Endothelial cell (in vitro differentiated cells): ENCODE measurements around the gene FOXK1. TPM values are rescaled to one million over a fixed set of nuclear protein-coding genes. Genes with fewer than 3 reads are reported as not detected.
A peak's percentile ranks its signal among the peaks of the same experiment; 100 is the strongest.

Experiments
- DNase-seq: peaks from one replicate; pipeline ENCODE4 v3.0.0; 2021; ENCODE audit warnings: low spot score
- H3K27ac Mint-ChIP-seq: one replicate; pipeline ENCODE4 v1.8.0; 2021; ENCODE audit warnings: mixed read lengths, inconsistent platforms; ENCODE audit not compliant: unreplicated experiment
- H3K27me3 Mint-ChIP-seq: one replicate; pipeline ENCODE4 v1.8.0; 2021; ENCODE audit warnings: mild to moderate bottlenecking, moderate library complexity, mixed read lengths, inconsistent platforms; ENCODE audit not compliant: unreplicated experiment
- H3K36me3 Mint-ChIP-seq: one replicate; pipeline ENCODE4 v1.8.0; 2021; ENCODE audit warnings: mild to moderate bottlenecking, low read depth, mixed read lengths, inconsistent platforms; ENCODE audit not compliant: unreplicated experiment
- H3K4me1 Mint-ChIP-seq: one replicate; pipeline ENCODE4 v1.8.0; 2021; ENCODE audit warnings: mild to moderate bottlenecking, mixed read lengths, inconsistent platforms; ENCODE audit not compliant: unreplicated experiment
- H3K4me3 Mint-ChIP-seq: one replicate; pipeline ENCODE4 v1.8.0; 2021; ENCODE audit warnings: mild to moderate bottlenecking, mixed read lengths, inconsistent platforms; ENCODE audit not compliant: unreplicated experiment
- H3K9me3 Mint-ChIP-seq: one replicate; pipeline ENCODE4 v1.8.0; 2021; ENCODE audit warnings: mixed read lengths, inconsistent platforms; ENCODE audit not compliant: unreplicated experiment
- total RNA-seq: library from RNA; stranded (reverse); fragmentation: NEBNext Ultra II Directional; extraction: Animal tissue kit (Norgen Biotek cat#: 25700); gene quantifications from one replicate; pipeline ENCODE4 v1.2.1, GENCODE V29; 2021; ENCODE audit not compliant: unreplicated experiment
- TF ChIP-seq, protein P1 (sequence below): fragments of 200-600 bp; sonication (generic); IDR thresholded peaks from one replicate; pipeline ENCODE4 v1.5.0; 2021; ENCODE audit warnings: antibody characterized with exemption; ENCODE audit not compliant: unreplicated experiment

The FOXK1 gene
- total RNA-seq, 1 donor from 2014 or later, result 73.8 TPM

DNA sequence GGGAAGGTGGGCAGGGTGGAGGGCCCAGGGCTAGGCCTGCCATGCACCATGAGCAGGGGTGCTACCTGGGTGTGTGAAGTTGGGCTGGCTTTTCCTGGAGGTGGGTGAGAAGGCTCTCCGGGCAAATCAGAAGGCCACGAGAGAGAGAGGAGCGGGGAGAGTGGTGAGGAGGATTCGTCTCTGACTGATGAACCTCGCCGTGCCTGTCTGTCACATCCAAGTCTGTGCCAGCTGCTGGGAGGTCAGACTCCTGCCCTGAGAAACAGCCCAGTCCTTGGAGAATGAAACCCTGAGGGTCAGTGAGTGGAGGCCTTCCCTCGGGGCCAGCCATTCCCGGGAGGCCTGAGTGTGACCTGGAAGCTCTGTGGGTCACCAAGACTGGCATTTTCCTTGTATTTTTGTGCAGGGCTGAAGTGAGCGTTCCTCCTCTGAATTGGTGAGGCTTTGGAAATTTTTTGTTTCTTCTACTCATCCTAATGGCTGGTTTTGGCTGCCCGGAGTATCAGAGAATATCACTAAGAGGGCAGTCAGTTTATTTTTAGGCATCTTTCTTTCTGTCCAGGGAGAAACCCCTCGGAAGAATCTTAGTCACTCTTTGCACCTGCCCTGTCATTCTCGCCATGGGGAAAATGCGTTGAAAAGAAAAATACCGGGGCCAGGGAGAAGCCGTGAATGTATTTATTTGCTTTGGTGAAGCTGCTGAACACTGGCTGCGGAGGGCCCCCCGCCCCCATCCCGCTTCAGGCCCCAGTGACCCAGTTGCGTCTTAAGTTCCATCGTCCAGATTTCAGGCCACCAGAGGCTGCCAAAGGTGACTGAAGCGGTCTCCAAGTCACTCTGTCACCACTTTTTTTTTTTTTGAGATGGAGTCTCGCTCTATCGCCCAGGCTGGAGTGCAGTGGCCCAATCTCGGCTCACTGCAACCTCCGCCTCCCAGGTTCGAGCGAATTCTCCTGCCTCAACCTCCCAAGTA lies 86.8 kb downstream of the FOXK1 start:
- DNase-seq, result no peak
- H3K27me3 Mint-ChIP-seq, result peaks cover 30% of the 10 kb centered on the region
- no peaks in the 10 kb centered on the region for H3K4me1 Mint-ChIP-seq
- H3K9me3 Mint-ChIP-seq, result no peaks in the 10 kb centered on the region
- peaks cover 20% of the 10 kb centered on the region for H3K36me3 Mint-ChIP-seq
- TF ChIP-seq, protein P1, sequence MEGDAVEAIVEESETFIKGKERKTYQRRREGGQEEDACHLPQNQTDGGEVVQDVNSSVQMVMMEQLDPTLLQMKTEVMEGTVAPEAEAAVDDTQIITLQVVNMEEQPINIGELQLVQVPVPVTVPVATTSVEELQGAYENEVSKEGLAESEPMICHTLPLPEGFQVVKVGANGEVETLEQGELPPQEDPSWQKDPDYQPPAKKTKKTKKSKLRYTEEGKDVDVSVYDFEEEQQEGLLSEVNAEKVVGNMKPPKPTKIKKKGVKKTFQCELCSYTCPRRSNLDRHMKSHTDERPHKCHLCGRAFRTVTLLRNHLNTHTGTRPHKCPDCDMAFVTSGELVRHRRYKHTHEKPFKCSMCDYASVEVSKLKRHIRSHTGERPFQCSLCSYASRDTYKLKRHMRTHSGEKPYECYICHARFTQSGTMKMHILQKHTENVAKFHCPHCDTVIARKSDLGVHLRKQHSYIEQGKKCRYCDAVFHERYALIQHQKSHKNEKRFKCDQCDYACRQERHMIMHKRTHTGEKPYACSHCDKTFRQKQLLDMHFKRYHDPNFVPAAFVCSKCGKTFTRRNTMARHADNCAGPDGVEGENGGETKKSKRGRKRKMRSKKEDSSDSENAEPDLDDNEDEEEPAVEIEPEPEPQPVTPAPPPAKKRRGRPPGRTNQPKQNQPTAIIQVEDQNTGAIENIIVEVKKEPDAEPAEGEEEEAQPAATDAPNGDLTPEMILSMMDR, result no peak
- no peak overlapping the region for H3K27ac Mint-ChIP-seq
- H3K4me3 Mint-ChIP-seq, result no peak overlapping the region

- Mint-ChIP-seq H3K27me3 (peaks cover 29% of the 10 kb centered on the region), H3K27ac (peak overlapping the region; percentile 4), H3K36me3 (peaks cover 24% of the 10 kb centered on the region), H3K4me1 (peaks cover 7% of the 10 kb centered on the region), H3K9me3 (no peaks in the 10 kb centered on the region), H3K4me3 (no peak overlapping the region)
- TF ChIP-seq, protein P1, result no peak
- no peak for DNase-seq
These were observed 87.7 kb downstream of the FOXK1 start for GRCh38 chr7:4769761-4770160.

DNA sequence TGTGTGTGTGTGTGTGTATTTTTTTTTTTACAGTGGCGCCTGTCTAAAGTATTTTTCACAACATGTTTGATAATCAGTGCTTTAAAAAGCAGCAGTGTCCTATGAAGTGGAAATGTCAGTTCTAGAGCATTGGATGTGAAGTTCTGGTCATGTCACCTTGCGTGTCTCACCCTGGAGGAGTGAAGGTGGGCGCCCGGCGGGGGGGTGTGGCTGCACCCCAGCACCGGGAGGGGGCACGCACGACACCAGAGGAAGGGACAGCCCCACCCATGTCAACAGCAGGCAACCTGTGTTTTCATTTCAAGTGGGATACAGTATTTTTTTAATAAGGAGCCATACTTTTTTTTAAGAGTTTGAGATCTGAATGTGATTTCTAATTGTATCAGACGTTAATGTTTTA lies 88.8 kb downstream of the FOXK1 start:
- Mint-ChIP-seq H3K4me1 (peaks cover 14% of the 10 kb centered on the region), H3K9me3 (no peaks in the 10 kb centered on the region), H3K27me3 (peaks cover 33% of the 10 kb centered on the region), H3K36me3 (peaks cover 26% of the 10 kb centered on the region), H3K4me3 (no peak overlapping the region), H3K27ac (no peak overlapping the region)
- TF ChIP-seq, protein P1, result no peak
- DNase-seq, result no peak

DNA sequence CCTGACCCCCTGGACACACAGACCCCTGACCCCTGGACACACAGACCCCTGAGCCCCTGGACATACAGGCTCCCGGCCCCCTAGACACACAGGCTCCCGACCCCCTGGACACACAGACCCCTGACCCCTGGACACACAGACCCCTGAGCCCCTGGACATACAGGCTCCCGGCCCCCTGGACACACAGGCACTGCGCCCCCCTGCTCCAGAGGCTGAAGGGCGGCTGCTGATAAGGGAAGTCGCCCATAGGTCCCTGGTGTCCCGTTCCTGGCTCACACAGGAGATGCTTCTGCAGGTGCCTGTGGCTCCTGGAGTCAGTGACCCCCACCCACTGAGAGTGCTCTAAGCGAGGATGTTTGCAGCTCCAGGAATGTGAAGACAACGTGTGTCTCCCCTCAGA lies 89.6 kb downstream of the FOXK1 start:
- Mint-ChIP-seq H3K9me3 (no peaks in the 10 kb centered on the region), H3K27ac (no peak overlapping the region), H3K36me3 (peaks cover 24% of the 10 kb centered on the region), H3K4me3 (no peak overlapping the region), H3K27me3 (peaks cover 35% of the 10 kb centered on the region), H3K4me1 (peaks cover 19% of the 10 kb centered on the region)
- TF ChIP-seq, protein P1, result no peak
- no peak for DNase-seq

DNA sequence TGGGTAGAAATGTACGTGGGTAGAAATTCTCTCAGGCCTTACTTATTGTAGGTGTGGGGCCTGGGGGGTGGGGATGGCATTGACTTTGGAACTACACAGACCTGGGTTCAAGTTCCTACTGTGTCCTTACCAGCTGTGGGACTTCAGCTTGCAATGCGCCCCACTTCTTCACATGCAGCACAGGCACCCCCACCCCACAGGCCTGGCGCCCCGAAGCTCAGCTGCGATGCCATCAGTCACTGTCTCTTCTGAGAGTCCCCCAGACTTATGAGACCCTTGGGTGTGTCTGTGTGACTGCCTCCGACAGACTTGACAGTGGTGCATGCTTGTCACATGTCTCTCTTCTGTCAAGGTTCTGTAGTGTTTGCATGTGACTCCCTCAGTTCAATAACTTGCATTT lies 90.2 kb downstream of the FOXK1 start:
- DNase-seq, result no peak
- Mint-ChIP-seq H3K9me3 (no peaks in the 10 kb centered on the region), H3K27me3 (peaks cover 34% of the 10 kb centered on the region), H3K4me1 (peaks cover 23% of the 10 kb centered on the region), H3K27ac (no peak overlapping the region), H3K4me3 (no peak overlapping the region), H3K36me3 (peaks cover 24% of the 10 kb centered on the region)
- TF ChIP-seq, protein P1, result no peak
